Measurements from ENCODE around the gene PIM1.
"Not testable (repeated sequence)": the region's sequence is repeated elsewhere in the genome, so short reads cannot be mapped to it uniquely, and the experiment has no call there.

PIM1 gene

DNA sequence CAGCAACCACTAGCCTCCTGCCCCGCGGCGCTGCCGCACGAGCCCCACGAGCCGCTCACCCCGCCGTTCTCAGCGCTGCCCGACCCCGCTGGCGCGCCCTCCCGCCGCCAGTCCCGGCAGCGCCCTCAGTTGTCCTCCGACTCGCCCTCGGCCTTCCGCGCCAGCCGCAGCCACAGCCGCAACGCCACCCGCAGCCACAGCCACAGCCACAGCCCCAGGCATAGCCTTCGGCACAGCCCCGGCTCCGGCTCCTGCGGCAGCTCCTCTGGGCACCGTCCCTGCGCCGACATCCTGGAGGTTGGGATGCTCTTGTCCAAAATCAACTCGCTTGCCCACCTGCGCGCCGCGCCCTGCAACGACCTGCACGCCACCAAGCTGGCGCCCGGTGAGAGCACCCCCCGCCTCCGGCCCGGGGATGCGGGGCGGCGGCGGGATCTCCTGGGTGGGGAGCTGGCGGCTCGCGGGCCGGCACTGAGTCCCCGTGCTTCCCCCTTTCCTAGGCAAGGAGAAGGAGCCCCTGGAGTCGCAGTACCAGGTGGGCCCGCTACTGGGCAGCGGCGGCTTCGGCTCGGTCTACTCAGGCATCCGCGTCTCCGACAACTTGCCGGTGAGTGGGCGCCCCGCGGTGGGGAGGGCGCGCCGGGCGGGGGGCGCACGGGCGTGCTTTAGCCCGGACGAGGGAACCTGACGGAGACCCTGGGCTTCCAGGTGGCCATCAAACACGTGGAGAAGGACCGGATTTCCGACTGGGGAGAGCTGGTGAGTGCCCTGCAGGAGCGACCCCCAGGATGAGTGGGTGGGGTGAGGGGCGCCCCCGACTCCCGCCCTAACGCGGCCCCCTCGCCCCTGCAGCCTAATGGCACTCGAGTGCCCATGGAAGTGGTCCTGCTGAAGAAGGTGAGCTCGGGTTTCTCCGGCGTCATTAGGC lies 585 bp downstream of the PIM1 start:
- peak in 1 of 3 donors; percentile 27 for DNase-seq (ENCODE audit: low read depth in 3 of 3, low spot score in 1 of 3)

GRCh38 chr6:37171201-37171969 lies 1.4 kb downstream of the PIM1 start:
- no peak for DNase-seq (ENCODE audit: low read depth in 3 of 3, low spot score in 1 of 3)

DNA sequence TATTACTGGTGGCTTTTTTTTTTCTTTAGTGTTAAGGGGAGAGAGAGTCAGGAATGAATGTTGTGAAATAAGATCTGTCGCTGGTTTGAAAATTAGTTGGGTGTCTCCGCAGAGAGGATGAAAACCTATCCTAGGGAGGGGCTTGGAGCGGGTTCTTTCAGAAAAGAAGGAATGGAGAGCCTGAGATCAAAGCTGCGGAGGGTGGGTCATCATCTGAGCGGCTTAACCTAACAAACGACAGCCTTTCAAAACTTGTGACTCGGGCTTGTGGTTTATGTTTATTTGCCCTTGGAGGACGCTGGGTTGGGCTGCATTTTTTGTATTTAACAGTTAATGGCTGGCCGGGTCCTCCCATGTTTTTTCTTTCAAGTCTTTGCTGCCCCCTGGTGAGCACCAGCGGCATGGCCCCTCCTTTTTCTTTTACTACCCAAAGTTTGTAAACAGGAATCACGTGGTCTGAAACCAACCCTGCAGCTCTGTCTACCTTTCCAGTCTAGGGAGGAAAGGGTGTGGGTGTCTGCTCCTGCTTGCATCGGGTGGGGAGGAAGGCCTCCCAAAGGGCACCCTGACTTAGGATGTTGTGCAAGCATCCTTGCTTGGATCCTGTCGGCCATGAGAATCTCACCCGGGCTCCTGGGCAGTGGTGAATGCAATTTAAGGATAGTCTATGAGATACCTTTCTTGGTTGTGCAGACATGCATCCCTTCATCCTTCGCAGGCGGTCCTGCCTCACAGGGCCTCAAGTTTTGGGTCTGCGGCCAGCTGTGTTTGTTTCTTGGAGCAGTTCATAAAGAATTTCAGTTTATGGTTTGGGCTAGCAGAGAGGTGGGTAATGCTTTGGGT lies 2.2 kb downstream of the PIM1 start:
- peak; percentile 82 to 84 (median 83) for DNase-seq (ENCODE audit: low read depth in 3 of 3, low spot score in 1 of 3)

DNA sequence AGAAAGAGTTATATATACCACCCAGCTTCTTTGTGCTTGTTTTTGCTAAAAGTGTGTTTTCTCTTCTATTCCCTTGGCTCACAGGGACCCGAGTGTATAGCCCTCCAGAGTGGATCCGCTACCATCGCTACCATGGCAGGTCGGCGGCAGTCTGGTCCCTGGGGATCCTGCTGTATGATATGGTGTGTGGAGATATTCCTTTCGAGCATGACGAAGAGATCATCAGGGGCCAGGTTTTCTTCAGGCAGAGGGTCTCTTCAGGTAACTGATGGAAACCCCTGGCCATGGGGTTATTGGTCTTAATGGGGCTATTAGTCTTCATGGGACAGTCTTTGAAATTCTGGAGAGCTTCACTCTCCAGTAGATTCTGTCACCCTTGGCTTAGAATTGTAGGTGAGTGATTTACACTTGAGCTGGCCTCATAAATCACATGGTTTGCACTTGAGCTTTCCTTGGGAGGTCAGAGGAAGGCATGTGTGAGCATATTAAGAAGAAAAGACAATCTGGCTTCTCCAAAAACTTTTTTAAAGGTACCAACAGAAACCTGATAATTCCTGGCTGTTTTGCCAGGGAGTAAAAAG lies 3.0 kb downstream of the PIM1 start:
- no peak for DNase-seq (ENCODE audit: low read depth in 3 of 3, low spot score in 1 of 3)

DNA sequence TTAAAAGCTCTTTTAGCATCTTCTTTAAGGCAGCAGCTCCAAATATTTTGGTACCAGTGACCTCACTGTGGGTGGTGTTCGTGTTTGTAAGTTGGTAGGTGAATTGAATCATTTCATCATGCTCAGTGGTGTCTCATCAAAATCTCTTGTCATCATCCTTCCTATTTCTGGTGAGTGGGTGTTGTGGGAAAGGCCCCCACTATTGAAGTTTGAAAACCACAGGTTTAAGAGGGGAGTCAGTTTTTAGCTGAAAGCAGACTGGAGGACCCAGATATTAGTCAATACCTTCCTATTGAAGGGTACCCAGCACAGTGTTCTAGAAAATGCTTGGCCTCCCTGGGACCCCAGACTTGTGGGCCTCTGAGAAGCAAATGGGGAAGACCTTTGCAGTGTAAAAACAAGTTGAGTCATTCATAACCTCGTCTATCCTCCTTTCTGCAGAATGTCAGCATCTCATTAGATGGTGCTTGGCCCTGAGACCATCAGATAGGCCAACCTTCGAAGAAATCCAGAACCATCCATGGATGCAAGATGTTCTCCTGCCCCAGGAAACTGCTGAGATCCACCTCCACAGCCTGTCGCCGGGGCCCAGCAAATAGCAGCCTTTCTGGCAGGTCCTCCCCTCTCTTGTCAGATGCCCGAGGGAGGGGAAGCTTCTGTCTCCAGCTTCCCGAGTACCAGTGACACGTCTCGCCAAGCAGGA lies 3.7 kb downstream of the PIM1 start:
- DNase-seq (ENCODE audit: low read depth in 3 of 3, low spot score in 1 of 3): peak in 1 of 3 donors; percentile 27

GRCh38 chr6:37174196-37174514 lies 4.2 kb downstream of the PIM1 start:
- no peak for DNase-seq (ENCODE audit: low read depth in 3 of 3, low spot score in 1 of 3)

- DNase-seq (ENCODE audit: low read depth in 3 of 3, low spot score in 1 of 3): no peak
Observed at GRCh38 chr6:37174515-37175331, 4.8 kb downstream of the PIM1 start.

DNA sequence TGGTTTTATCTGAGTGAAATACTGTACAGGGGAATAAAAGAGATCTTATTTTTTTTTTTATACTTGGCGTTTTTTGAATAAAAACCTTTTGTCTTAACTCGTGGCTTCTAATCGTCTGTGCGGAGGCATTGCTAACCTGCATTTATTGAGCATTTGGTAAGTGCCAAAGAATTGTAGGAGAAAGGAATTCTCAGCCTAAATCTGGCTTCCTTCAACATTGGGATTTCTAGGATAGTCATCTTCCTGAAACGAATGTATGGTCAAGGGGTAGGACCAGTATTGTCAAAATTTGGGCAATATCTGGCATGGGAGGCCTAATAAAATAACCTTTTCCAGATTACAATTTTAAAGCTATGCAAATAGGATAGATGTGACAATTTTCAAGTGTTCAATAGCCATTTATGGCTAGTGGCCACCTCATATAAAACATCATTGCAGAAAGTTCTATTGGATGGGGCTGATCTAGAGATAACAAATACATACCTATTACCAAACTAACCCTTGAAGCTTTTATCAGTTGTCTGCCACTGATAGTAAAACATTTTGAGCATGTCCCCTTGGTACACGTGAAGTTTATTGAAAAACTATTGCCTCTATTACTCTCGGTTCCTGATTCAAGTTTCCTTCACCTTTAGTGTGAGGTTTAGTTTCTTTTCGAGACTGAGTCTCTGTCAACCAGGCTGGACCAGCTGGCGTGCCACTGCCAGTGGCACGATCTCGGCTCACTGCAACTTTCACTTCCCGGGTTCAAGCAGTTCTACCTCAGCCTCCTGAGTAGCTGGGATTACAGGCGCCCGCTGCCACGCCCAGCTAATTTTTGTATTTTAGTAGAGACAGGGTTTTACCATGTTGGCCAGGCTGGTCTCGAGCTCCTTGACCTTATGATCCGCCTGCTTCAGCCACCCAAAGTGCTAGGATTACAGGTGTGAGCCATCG lies 5.6 kb downstream of the PIM1 start:
- no peak for DNase-seq (ENCODE audit: low read depth in 3 of 3, low spot score in 1 of 3)

- no peak for DNase-seq (ENCODE audit: low read depth in 3 of 3, low spot score in 1 of 3)
Observed at GRCh38 chr6:37176268-37177076, 6.5 kb downstream of the PIM1 start.

GRCh38 chr6:37177077-37177934 lies 7.4 kb downstream of the PIM1 start:
- no peak for DNase-seq (ENCODE audit: low read depth in 3 of 3, low spot score in 1 of 3)

DNA sequence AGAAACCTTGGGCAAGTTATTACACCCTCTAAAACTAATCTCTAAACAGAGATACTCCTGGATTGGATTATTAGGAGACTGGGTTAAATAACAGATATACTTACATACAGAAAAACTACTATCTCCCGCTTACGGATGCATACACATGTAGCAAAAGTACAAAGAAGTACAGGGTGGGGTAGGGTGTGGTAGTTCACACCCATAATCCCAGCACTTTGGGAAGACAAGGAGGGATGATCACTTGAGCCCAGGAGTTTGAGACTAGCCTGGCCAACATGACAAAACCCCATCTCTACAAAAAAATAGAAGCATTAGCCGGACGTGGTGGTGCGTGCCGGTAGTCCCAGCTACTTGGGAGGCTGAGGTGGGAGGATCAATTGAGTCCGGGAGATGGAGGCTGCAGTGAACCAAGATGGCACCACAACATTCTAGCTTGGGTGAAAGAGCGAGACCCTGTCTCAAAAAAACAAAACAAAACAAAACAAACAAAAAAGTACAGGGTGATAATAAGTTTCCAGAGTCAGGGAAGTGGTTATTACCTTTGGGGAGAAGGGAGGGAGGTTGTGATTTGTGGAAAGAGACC lies 8.1 kb downstream of the PIM1 start:
- no peak for DNase-seq (ENCODE audit: low read depth in 3 of 3, low spot score in 1 of 3)

- DNase-seq (ENCODE audit: low read depth in 3 of 3, low spot score in 1 of 3): no peak
Observed at GRCh38 chr6:37180075-37180474, 10.1 kb downstream of the PIM1 start.

DNA sequence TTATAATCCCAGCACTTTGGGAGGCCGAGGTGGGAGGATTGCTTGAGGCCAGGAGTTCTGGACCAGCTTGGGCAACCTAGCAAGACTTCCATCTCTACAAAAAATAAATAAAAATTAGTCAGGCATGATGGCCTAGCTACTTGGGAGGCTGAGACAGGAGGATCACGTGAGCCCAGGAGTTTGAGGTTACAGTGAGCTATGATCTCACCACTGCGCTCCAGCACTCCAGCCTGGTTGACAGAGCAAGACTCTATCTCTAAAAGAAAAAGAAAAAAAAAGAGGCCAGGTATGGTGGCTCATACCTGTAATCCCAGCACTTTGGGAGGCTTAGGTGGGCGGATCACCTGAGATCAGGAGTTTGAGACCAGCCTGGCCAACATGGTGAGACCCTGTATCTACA lies 10.7 kb downstream of the PIM1 start:
- not testable (repeated sequence) for DNase-seq (ENCODE audit: low read depth in 3 of 3, low spot score in 1 of 3)

DNA sequence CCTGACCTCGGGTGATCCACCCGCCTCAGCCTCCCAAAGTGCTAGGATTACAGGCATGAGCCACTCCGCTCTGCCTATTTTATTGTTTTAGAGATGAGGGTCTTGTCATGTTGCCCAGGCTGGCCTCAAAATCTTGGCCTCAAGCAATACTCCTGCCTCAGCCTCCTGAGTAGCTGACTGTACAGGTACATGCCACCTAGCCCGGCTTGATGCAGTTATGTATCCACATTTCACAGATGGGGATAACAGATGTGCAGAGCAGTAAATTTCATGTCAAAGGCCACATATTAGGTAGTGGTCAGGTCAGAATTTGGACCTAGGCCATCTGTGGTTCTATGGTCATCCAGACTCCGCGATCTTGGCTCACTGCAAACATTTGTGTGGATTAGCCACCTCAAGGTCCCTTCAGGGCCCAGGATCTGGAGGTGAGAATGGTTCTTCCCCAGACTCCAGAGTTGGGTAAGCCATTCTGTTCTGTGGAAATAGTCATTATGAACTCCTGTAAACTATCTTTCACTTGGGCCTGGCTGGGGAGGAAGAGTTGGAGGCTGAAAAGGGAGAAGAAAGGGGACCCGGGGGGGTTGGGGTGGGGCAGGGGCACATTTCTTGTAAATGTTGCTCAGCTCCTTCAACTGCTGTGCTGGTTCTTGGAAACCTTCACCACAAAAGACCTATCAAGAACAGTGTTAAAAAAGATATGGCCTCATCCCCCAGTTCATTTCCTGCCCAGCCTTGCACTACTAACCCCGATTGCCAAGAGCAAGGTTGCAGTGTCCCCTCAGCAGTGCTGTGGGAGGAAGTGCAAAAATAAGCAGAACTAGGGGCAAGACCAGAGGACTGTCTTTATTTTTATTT lies 13.0 kb downstream of the PIM1 start:
- peak in 1 of 3 donors; percentile 30 for DNase-seq (ENCODE audit: low read depth in 3 of 3, low spot score in 1 of 3)

DNA sequence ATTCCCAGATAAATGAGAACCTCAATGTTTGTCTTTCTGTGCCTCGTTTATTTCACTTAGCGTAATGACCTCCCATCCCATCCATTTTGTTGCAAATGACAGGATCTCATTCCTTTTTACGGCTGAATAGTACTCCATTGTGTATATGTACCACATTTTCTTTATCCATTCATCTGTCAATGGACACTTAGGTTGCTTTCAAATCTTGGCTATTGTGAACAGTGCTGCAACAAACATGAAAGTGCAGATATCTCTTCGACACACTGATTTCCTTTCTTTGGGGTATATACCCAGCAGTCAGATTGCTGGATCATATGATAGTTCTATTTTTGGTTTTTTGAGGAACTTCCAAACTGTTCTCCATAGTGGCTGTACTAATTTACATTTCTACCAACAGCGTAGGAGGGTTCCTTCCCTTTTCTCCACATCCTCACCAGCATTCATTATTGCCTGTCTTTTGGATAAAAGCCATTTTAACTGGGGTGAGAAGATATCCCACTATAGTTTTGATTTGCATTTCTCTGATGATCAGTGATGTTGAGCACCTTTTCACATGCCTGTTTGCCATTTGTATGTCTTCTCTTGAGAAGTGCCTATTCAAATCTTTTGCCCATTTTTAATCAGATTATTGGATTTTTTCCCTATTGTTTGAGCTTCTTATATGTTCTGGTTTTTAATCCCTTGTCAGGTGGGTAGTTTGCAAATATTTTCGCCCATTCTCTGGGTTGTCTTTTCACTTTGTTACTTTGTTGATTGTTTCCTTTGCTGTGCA lies 16.2 kb downstream of the PIM1 start:
- not testable (repeated sequence) for DNase-seq (ENCODE audit: low read depth in 3 of 3, low spot score in 1 of 3)
